Femur (tissue), 1 donor: ENCODE data around the gene CCN2.

Source experiments
- DNase-seq: peaks from one replicate; pipeline ENCODE4 v3.0.0-alpha.2; 2017

CCN2 gene

GRCh38 chr6:131950767-131951575 lies at the start of gene CCN2:
TSS of gene CCN2 (minus strand) at chr6:131951372. CDS start at chr6:131951172, 200 bp downstream.
- DNase-seq: peak; percentile 91

- no peak for DNase-seq
These were observed 49.1 kb upstream of the CCN2 start for GRCh38 chr6:132000296-132000695.

GRCh38 chr6:131999545-132000146 lies 48.5 kb upstream of the CCN2 start:
- no peak for DNase-seq

- DNase-seq: no peak
These were observed 47.2 kb upstream of the CCN2 start for GRCh38 chr6:131998255-131998982.

GRCh38 chr6:131997429-131998153 lies 46.4 kb upstream of the CCN2 start:
- no peak for DNase-seq

- DNase-seq: no peak
These were observed 44.7 kb upstream of the CCN2 start for GRCh38 chr6:131995917-131996316.

- DNase-seq: no peak
These were observed 41.4 kb upstream of the CCN2 start for GRCh38 chr6:131992557-131992956.

GRCh38 chr6:131989036-131989435 lies 37.9 kb upstream of the CCN2 start:
- DNase-seq: no peak

- no peak for DNase-seq
These were observed 31.6 kb upstream of the CCN2 start for GRCh38 chr6:131982740-131983259.

GRCh38 chr6:131981624-131981978 lies 30.4 kb upstream of the CCN2 start:
- no peak for DNase-seq

- DNase-seq: no peak
These were observed 29.8 kb upstream of the CCN2 start for GRCh38 chr6:131980791-131981623.

- no peak for DNase-seq
These were observed 29.2 kb upstream of the CCN2 start for GRCh38 chr6:131980338-131980790.

- no peak for DNase-seq
These were observed 28.6 kb upstream of the CCN2 start for GRCh38 chr6:131979515-131980337.

GRCh38 chr6:131978522-131978921 lies 27.4 kb upstream of the CCN2 start:
- no peak for DNase-seq

- DNase-seq: no peak
These were observed 25.4 kb upstream of the CCN2 start for GRCh38 chr6:131976545-131977061.

GRCh38 chr6:131972741-131973140 lies 21.6 kb upstream of the CCN2 start:
- DNase-seq: no peak

GRCh38 chr6:131970076-131970859 lies 19.1 kb upstream of the CCN2 start:
- no peak for DNase-seq

GRCh38 chr6:131968656-131969055 lies 17.5 kb upstream of the CCN2 start:
- no peak for DNase-seq

- DNase-seq: no peak
These were observed 16.8 kb upstream of the CCN2 start for GRCh38 chr6:131967948-131968347.

- DNase-seq: no peak
These were observed 15.3 kb upstream of the CCN2 start for GRCh38 chr6:131966443-131966842.
